ENCODE measurements around the gene TWIST1.

Gene TWIST1

GRCh38 chr7:19094138-19094537 is 23.3 kb downstream of the TWIST1 start:
- no peak for DNase-seq

GRCh38 chr7:19091550-19092200 is 25.8 kb downstream of the TWIST1 start:
- DNase-seq = no peak

- DNase-seq = no peak
Measured at GRCh38 chr7:19090526-19090925, 26.9 kb downstream of the TWIST1 start.

- DNase-seq = no peak
Measured at GRCh38 chr7:19089797-19090196, 27.6 kb downstream of the TWIST1 start.

GRCh38 chr7:19089378-19089777 is 28.1 kb downstream of the TWIST1 start:
- DNase-seq = no peak

GRCh38 chr7:19080093-19080492 is 37.3 kb downstream of the TWIST1 start:
- no peak for DNase-seq

GRCh38 chr7:19079066-19079465 is 38.4 kb downstream of the TWIST1 start:
- no peak for DNase-seq

GRCh38 chr7:19069842-19070241 is 47.6 kb downstream of the TWIST1 start:
- DNase-seq = no peak

GRCh38 chr7:19066170-19066569 is 51.3 kb downstream of the TWIST1 start:
- no peak for DNase-seq
